ENCODE results near the gene MEX3B. TPM values are rescaled to one million over a fixed set of nuclear protein-coding genes. Genes with fewer than 3 reads are reported as not detected.

MEX3B gene
- total RNA-seq, 1 donor from 2014 or later = 49.5 TPM

DNA sequence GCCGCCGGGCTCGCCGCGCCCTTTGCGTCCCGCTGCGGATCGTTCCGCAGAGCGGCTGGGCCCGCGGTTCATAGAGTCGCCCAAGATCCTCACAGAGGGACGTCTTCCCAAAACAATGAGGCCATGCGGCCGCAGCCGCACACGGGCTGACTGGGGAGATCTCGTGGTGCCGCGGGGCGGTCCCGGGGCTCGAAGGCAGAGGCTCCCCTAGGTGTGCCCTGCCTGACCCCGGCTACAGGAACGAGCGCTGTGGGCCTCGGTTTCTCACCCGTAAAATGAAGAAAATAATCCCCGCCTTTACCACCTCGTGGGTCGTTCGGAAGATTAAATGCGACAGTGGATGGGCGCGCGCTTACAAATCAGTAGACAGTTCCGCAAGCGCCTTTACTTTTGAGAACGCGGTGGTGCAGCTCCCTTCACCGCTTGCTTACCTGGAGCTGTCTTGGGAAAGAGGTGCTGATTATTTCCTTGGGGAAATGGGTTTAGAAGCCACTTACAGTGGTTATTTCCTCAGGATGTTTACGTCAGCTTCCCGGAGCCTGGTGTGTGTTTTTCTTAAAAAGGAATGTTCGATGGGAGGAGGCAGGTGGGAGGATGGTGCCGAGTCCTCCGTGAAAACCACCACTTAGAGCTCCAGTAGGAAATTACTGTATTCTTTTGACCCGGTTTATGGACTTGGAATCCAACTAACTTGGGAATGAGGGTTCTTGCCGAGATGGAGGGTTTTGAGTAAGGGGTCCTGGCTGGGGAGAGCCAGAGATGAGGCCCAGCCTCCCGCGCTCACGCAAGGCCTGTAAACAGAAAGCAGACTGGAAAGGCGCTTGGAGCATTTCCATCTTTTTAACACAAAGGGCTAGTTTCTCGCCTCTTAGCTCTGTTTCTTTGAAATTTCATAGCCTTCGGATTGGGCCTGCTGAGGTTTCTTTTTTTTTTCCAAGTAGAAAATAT lies 1.9 kb upstream of the MEX3B start:
- peak overlapping the region; percentile 90 for H3K4me3 Mint-ChIP-seq
- peaks cover 26% of the 10 kb centered on the region for H3K4me1 Mint-ChIP-seq
- TF ChIP-seq, protein P1, sequence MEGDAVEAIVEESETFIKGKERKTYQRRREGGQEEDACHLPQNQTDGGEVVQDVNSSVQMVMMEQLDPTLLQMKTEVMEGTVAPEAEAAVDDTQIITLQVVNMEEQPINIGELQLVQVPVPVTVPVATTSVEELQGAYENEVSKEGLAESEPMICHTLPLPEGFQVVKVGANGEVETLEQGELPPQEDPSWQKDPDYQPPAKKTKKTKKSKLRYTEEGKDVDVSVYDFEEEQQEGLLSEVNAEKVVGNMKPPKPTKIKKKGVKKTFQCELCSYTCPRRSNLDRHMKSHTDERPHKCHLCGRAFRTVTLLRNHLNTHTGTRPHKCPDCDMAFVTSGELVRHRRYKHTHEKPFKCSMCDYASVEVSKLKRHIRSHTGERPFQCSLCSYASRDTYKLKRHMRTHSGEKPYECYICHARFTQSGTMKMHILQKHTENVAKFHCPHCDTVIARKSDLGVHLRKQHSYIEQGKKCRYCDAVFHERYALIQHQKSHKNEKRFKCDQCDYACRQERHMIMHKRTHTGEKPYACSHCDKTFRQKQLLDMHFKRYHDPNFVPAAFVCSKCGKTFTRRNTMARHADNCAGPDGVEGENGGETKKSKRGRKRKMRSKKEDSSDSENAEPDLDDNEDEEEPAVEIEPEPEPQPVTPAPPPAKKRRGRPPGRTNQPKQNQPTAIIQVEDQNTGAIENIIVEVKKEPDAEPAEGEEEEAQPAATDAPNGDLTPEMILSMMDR (conservative IDR thresholded peaks at IDR 0.05) = peak; percentile 49
- DNase-seq (ENCODE audit: low read depth, low spot score) = no peak
- peak overlapping the region; percentile 98 for H3K27ac Mint-ChIP-seq (ENCODE audit: unreplicated experiment)
- H3K36me3 Mint-ChIP-seq (ENCODE audit: low read depth) = peaks cover 10% of the 10 kb centered on the region
- no peaks in the 10 kb centered on the region for H3K9me3 Mint-ChIP-seq
- peaks cover 10% of the 10 kb centered on the region for H3K27me3 Mint-ChIP-seq (ENCODE audit: low read depth)

DNA sequence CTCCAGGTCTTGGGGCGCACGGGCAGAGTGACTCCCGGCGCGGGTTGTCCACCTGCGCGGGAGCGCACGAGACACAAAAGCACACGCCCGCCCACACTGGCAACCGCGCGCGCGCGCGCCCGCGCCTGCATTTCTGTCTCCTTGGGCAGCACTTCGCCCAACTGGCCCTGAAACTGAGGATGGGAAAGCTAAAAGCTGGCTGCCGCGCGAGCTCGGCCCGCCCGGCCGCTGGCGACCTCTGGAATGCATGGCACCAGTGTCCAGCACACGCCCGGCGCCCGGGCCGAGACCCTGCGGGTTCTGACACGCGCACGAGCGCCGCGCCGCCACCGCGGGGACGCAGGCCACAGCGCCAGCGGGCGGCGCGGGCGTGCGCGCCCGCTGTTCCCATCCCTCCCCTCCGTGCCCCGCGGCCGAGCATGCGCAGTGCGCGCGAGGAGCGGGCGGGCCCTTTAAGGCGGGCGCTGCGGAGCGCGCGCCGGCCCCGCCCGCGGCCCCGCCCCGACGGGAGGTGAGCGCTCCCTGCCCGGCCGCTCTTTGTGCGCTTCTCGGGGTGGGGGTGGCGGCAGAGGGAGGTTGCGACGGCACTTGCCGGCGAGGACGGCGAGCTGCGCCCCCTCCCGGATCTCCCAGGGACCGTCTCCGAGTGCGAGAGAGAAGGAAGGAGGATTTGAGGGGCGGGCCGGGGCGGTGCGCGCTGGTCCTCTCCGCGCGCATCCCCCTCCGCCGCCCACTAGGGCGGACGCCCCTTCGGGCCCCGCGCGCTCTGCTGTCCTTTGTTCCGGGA lies 1.0 kb upstream of the MEX3B start:
- H3K9me3 Mint-ChIP-seq = no peaks in the 10 kb centered on the region
- H3K27me3 Mint-ChIP-seq (ENCODE audit: low read depth) = peaks cover 10% of the 10 kb centered on the region
- H3K4me1 Mint-ChIP-seq = peaks cover 30% of the 10 kb centered on the region
- H3K27ac Mint-ChIP-seq (ENCODE audit: unreplicated experiment) = peak overlapping the region; percentile 99
- peak overlapping the region; percentile 100 for H3K4me3 Mint-ChIP-seq
- TF ChIP-seq, protein P1 (conservative IDR thresholded peaks at IDR 0.05) = peak; percentile 88
- H3K36me3 Mint-ChIP-seq (ENCODE audit: low read depth) = peaks cover 10% of the 10 kb centered on the region
- peak; percentile 98 for DNase-seq (ENCODE audit: low read depth, low spot score)

DNA sequence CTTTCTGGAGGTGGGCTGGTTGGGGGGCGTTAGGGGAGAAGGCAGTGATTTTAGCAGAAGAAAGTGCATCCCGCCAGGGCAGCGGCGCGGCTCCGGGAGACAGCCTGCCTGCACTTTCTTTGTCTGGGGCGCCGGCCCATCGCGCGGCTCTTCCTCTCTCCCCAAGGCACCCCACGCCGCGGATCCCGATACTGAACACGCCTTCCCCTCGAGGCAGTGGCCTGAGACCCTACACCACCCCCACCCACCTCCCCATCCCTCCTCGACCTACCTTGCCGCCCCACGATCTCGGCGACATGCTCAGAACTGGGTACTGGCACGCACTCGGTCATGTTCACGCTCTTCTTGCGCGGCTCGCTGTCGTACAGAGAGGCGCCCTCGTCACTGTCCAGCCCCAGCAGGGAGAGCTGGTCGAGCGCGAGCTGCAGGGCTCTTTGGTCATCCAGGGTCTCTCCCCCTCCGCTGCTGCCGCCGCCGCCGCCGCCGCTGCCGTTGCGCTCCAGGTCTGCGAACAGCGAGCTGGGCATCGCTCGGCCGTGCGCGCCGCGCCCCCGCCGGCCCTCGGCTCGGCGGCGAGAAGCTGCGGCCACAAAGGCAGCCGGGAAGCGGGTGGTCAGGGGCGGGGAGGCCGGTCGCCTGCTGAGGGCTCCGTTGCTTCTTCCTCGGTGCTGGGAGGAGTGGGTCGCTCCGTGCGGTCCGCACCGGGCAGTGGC lies 483 bp downstream of the MEX3B start:
- Mint-ChIP-seq H3K9me3 (no peaks in the 10 kb centered on the region), H3K4me3 (peak overlapping the region; percentile 100), H3K27me3 (ENCODE audit: low read depth) (peaks cover 10% of the 10 kb centered on the region), H3K36me3 (ENCODE audit: low read depth) (peaks cover 15% of the 10 kb centered on the region), H3K4me1 (peaks cover 38% of the 10 kb centered on the region), H3K27ac (ENCODE audit: unreplicated experiment) (peak overlapping the region; percentile 99)
- peak; percentile 35 for DNase-seq (ENCODE audit: low read depth, low spot score)
- TF ChIP-seq, protein P1 (conservative IDR thresholded peaks at IDR 0.05) = no peak

DNA sequence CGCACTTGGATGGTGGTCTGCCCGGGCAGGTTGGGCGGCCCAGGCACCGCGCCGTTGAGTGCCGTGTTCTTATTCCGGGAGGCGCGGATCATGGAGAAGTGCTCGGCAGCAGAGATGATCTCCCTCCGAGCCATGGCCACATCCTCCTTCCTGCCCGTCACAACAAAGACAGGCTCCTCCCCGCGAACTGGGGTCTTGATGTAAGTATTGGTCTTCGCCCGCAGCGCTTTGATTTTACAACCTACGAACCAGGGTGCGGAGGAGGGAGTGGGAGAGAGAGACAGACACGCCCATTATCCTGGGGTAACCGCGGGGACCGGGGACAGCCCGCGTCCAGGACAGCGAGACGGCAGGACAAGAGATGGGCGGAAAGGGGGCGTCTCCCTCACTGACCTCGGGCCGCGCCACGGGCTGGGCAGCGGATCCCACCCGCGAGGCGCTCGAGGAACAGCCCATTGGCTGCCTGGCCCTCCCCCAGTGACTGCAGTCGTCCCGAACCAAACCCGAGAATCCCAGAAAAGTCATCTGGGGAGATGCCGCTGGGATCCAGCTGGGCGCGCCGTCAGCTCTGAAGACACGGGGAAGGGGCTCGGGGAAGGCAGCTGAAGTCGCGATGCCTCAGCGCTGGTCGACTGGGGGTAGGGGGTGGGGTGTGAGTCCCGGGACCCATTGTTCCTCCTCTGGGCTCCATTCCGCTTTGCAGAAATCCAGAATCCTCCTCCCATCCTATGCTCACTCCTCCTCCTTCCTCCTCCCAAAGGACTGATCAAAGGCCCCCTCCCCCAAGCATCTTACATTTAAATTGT lies 1.2 kb downstream of the MEX3B start:
- Mint-ChIP-seq H3K4me1 (peaks cover 42% of the 10 kb centered on the region), H3K27me3 (ENCODE audit: low read depth) (peaks cover 10% of the 10 kb centered on the region), H3K27ac (ENCODE audit: unreplicated experiment) (peak overlapping the region; percentile 99), H3K4me3 (peak overlapping the region; percentile 100), H3K9me3 (no peaks in the 10 kb centered on the region), H3K36me3 (ENCODE audit: low read depth) (peaks cover 16% of the 10 kb centered on the region)
- DNase-seq (ENCODE audit: low read depth, low spot score) = peak; percentile 57
- TF ChIP-seq, protein P1 (conservative IDR thresholded peaks at IDR 0.05) = no peak
